ENCODE results near the gene NKG7.

Gene NKG7

GRCh38 chr19:51333836-51334460 lies 38.5 kb downstream of the NKG7 start:
- no peak for DNase-seq

GRCh38 chr19:51331716-51332115 lies 40.7 kb downstream of the NKG7 start:
- DNase-seq = no peak

- no peak for DNase-seq
Observed at GRCh38 chr19:51331193-51331592, 41.3 kb downstream of the NKG7 start.

DNA sequence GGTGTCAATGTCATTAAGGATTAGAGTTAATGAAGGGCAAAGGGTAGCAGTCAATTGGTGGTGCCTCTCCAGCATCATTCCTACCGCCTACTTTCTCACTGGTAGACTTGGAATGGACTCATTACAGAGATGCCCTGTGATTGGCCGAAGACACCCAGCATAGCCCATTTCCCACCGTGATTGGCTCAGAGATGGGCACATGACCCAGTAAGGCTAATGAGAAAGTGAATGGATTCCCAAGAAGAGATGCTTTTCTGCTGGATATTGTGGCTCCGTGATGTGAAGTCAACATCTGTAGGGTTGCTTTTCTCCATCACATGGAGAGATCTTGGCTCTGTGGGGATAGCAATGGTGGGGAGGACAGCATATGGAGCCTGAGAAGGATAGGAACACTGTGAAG lies 42.1 kb downstream of the NKG7 start:
- DNase-seq = no peak

GRCh38 chr19:51329411-51329810 lies 43.0 kb downstream of the NKG7 start:
- DNase-seq = no peak

GRCh38 chr19:51327066-51328001 lies 45.1 kb downstream of the NKG7 start:
- no peak for DNase-seq

GRCh38 chr19:51326216-51327065 lies 46.0 kb downstream of the NKG7 start:
- no peak for DNase-seq

GRCh38 chr19:51325161-51325976 lies 47.1 kb downstream of the NKG7 start:
- no peak for DNase-seq

- DNase-seq = no peak
Observed at GRCh38 chr19:51324167-51324481, 48.3 kb downstream of the NKG7 start.

- no peak for DNase-seq
Observed at GRCh38 chr19:51323481-51324166, 48.8 kb downstream of the NKG7 start.

DNA sequence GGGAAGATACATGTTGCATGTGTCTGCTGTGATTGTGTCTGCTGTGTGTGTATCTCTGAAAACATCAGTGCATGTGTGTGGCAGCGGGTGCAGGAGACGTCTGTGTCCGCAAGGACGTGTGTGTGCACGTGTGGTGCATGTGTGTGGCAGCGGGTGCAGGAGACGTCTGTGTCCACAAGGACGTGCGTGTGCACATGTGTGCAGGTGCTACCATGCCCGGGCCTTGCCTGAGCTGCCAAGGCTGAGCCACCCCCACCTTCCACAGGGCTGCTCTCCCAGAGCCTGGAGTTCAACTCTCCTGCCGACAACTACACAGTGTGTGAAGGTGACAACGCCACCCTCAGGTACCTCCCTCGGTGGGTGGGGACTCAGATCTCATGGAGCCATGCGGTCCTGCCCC lies 50.7 kb downstream of the NKG7 start:
- no peak for DNase-seq

All from DMS153 (cell line).